Measurements from ENCODE around the gene KCTD19.

DNA sequence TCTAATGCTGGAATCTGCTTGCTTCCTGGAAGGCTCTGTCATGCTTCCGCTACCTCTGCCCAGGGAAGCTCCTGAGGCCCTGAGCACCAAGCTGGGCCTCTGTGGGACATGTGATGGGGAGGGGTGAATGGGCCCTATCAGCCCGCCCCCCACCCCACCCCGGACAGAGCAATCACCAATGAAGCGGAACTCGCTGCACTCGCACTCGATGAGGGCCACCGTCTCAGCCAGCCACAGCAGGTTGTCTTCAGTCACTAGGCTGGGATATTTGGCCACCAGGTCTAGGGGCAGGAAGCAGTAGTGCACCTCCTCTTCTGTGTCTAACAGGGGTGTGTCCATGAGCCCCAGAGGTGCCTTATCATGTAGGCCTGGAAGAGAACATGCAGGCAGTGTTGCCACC, 23.6 kb downstream of the KCTD19 start:
- no peak for TF ChIP-seq ZNF8 (CRISPR knock-in tag; IDR thresholded peaks at IDR 0.05)
- TF ChIP-seq ZFP3 (CRISPR knock-in tag; IDR thresholded peaks at IDR 0.05): no peak
- no peak for TF ChIP-seq GLIS3 (CRISPR knock-in tag; IDR thresholded peaks at IDR 0.05)
- TF ChIP-seq, protein P1, sequence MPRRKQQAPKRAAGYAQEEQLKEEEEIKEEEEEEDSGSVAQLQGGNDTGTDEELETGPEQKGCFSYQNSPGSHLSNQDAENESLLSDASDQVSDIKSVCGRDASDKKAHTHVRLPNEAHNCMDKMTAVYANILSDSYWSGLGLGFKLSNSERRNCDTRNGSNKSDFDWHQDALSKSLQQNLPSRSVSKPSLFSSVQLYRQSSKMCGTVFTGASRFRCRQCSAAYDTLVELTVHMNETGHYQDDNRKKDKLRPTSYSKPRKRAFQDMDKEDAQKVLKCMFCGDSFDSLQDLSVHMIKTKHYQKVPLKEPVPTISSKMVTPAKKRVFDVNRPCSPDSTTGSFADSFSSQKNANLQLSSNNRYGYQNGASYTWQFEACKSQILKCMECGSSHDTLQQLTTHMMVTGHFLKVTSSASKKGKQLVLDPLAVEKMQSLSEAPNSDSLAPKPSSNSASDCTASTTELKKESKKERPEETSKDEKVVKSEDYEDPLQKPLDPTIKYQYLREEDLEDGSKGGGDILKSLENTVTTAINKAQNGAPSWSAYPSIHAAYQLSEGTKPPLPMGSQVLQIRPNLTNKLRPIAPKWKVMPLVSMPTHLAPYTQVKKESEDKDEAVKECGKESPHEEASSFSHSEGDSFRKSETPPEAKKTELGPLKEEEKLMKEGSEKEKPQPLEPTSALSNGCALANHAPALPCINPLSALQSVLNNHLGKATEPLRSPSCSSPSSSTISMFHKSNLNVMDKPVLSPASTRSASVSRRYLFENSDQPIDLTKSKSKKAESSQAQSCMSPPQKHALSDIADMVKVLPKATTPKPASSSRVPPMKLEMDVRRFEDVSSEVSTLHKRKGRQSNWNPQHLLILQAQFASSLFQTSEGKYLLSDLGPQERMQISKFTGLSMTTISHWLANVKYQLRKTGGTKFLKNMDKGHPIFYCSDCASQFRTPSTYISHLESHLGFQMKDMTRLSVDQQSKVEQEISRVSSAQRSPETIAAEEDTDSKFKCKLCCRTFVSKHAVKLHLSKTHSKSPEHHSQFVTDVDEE (CRISPR knock-in tag; IDR thresholded peaks at IDR 0.05): no peak

All from SK-N-SH treated with all-trans-retinoic acid at 6 μM for 48 hours (cell line).